ENCODE results near the gene GLB1L3.
"Not testable (repeated sequence)": the region's sequence is repeated elsewhere in the genome, so short reads cannot be mapped to it uniquely, and the experiment has no call there.

GLB1L3 gene

DNA sequence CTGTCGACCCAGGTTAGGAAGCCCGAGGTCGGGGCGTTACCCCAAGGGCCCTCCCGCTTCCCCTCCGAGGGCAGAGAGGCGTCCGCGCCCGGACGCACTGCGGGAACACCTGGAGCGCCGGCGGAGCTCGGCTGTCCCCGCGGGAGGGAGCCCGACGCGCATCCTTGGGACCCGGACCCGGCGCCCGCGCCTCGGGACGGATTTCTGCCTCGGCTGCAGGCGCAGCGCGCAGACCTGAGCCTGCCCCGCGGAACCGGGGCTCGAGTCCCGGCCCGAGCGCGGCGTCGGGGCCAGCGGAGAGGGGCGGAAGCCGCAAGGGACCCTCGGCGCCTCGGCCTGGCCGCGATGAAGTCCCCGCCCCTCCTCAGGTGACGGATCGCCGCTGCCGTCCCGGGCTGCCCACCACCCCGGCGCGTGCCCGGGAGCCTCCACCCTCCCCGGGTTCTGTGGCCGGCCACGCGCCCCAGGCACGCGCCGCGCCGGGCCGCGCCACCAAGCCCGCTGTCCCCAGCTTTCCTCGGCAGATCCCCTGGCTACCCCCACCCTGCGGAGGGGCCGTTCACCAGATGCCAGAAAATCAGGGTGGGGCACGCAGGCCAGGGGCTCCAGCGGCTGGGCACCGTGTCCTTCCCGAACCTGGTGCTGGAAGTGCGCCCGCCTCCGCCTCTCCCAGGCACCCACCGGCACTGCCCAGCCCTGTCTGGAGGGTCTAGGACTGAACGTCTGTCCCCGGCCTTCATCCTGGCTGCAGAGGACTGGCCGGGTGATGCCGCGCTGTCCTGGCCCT is 410 bp downstream of the GLB1L3 start:
- DNase-seq (ENCODE audit: low spot score) = no peak

GRCh38 chr11:134277183-134278001 is 1.2 kb downstream of the GLB1L3 start:
- DNase-seq (ENCODE audit: low spot score) = no peak

GRCh38 chr11:134278356-134278755 is 2.2 kb downstream of the GLB1L3 start:
- DNase-seq (ENCODE audit: low spot score) = no peak

GRCh38 chr11:134281635-134282034 is 5.5 kb downstream of the GLB1L3 start:
- not testable (repeated sequence) for DNase-seq (ENCODE audit: low spot score)

DNA sequence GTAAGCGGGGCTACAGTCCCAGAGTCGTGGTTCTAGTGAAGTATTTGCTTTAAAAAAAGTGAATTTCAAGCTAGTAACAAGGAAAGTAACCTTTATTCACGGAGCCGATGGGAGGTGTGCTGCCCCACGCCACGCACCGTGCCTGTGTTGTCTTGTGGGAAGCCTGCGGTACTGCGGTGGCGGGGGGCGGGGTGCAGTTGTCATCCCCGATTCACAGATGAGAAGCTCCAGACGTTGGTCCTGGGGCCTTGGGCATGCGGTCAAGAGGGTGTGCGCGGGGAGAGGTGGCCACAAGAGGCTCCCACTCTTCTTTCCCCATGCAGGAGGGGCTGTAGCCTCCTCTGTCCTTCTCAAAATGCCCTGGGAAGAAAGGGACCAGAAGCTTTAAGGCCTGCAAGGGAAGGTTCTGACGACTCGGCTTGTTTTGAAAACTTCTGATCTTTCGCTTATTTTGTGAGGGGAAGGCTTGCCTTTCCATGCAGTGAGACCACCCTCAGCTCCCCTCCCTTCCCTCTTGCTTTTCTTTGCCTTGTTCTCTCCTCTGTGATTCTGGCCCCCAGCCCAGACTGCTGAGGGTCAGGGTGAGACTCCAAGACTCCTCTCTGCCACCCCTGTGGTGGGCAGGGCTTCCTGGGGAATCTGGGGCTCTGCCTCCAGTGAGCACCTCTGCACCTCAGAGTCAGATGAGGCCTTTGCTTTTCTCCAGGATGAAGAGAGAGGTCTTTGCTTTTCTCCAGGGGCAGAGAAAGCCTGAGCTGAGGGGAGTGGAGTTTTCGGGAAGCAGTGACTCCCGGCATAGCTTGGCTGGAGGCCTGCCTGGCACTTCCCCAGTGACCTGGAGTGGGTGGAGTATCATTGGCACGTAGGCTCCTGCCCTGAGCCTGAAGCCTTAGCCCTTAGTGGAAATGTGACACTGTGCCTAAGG is 6.2 kb downstream of the GLB1L3 start:
- DNase-seq (ENCODE audit: low spot score) = no peak

DNA sequence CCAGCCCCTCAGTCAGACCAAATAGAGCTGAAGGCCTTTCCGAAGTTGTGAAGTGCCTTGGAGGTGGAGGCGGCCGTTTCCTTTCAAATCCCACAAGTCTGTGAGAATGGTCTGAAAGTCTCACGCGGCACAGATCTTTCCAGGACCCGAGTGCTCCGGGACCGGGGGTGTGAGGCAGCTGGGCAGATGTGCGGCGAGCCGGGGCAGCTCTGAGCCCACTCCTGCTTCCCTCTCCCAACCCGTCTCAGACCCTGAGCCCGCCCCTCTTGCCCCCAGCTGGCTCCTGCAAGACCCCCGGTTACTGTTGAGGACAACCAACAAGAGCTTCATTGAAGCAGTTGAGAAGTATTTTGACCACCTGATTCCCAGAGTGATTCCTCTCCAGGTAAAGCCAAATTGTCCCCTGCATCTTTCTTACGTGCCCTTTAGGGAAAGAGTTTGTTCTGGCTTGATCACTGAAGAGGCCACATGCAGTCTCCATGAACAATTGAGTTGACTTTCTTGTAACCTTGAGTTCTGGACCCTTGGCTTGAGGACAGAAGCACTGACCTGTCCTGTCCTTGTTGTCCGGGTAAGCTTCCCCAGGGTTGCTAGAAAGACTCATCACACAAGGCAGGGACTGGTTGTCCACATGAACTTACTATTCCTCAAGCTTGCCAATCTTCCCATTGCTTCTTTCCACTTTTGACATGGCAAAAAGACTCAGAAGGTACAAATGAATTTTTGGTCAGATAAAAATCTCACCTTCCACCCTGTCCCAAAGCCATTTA is 7.5 kb downstream of the GLB1L3 start:
- no peak for DNase-seq (ENCODE audit: low spot score)

DNA sequence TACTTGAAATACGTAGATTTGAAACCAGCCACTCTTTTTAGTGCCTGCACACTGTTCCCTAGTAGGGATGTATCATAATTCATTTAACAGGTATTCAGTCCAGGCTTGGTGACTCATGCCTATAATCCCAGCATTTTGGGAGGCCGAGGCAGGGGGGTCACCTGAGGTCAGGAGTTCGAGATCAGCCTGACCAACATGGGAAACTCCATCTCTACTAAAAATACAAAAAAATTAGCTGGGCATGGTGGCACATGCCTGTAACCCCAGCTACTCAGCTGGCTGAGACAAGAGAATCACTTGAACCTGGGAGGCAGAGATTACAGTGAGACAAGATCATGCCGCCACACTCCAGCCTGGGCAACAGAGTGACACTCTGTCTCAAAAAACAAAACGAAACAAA is 8.2 kb downstream of the GLB1L3 start:
- DNase-seq (ENCODE audit: low spot score) = not testable (repeated sequence)

DNA sequence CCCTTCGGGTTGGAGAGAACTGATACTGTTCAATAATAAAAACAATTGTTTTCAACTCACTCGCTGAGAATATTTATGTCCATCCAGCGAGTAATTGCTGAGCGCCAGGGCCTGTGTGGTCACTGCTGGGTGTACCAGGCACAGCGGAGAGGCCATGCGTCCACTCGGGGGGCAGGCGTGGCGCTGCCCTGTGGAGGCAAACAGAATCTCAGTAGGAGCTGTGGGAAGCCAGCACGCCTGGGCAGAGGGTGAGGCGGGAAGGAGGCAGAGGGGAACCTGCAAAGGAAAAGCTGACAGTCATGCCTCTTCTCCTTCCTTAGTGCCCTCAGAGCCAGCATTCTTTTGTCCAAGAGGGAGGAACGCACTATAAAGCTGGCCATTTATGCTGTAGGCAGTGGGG is 11.4 kb downstream of the GLB1L3 start:
- no peak for DNase-seq (ENCODE audit: low spot score)

DNA sequence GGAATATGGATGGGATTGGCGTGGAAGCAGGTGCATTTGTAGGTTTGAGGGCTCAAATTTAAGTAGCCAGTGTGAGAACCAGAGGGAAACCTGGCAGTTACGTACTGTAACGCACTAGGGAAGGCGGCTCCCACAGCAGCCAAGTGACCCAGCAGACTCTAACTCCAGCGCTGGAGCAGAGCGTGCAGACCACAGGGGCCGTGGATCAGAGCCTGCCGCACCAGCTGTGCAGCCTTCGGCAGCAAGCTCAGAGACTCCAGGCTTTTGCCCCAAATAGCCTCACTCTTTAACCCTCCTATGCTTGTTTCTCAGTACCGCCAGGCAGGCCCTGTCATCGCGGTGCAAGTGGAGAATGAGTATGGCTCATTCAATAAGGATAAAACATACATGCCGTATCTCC is 12.3 kb downstream of the GLB1L3 start:
- DNase-seq (ENCODE audit: low spot score) = no peak

DNA sequence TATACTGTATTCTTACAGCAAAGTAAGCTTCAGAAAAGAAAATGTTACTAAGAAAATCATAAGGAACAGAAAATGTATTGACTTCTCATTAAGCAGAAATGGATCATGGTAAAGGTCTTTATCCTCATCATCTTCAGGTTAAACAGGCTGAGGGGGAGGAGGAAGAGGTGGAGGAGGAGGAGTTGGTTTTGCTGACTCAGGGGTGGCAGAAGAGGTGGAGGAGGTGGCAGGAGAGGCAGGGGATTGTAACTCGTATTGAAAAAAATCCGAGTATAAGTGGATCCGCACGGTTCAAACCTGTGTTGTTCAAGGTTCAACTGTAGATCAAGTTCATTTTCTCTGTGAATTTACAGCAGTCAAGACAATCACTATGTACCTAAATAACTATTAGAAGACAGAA is 13.0 kb downstream of the GLB1L3 start:
- DNase-seq (ENCODE audit: low spot score) = no peak

GRCh38 chr11:134289789-134290188 is 13.6 kb downstream of the GLB1L3 start:
- DNase-seq (ENCODE audit: low spot score) = no peak

- no peak for DNase-seq (ENCODE audit: low spot score)
Measured at GRCh38 chr11:134290646-134291045, 14.5 kb downstream of the GLB1L3 start.

DNA sequence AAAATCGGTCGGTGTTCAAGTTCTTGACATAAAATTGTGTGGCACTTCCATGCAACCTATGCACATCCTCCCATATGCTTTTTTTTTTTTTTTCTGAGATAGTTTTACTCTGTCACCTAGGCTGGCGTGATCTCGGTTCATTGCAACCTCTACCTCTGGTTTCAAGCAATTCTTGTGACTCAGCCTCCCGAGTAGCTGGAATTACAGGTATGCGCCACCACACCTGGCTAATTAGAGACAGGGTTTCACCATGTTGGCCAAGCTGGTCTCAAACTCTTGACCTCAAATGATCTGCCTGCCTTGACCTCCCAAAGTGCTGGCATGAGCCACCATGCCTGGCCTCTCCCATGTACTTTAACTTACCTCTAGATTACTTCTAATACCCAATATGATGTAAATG is 15.0 kb downstream of the GLB1L3 start:
- DNase-seq (ENCODE audit: low spot score) = no peak

GRCh38 chr11:134292661-134293060 is 16.5 kb downstream of the GLB1L3 start:
- DNase-seq (ENCODE audit: low spot score) = no peak

DNA sequence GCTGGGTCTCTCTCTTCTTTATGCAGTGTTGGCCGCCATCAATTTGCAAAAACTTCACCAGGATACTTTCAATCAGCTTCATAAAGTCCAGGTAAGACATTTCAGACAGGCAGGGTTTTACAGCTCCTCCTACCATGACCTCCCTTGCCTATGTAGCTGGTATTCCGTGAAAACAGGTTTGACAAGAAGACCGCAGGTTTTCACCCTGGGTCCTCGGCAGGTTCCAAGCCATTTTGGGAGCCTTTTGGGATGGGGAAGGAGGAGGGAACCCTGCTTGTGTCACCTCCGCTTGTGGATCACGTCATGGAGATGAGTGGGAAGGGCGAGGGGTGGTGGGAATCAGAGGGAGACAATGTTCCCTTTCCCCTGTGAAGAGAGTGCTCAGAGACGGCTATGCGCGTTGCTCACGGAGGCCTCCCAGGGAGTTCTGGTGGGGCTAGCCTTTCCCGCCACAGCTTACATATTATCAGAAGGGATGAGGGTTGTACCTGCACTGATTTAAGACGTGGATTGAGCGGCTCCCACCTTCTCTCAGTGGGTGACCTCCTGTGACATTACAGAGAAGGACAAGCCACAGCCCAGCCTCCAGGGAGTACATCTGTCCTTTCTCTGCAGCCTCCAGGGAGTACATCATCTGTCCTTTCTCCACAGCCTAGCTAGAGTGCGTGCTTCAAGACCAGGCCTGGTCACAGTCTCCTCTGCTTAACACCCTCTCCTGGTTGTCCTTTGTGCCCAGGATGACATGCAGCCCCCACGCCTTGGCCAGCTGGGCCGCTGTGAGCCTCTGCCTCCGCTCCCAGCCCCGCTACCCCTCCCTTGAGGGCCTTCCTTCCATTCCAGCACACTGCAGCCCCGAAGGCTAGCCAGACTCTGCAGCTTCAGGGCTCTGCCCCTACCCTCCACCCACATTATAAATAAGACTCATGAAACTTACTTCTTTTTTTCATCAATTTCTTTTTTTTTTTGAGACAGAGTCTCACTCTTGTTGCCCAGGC is 17.2 kb downstream of the GLB1L3 start:
- no peak for DNase-seq (ENCODE audit: low spot score)

- no peak for DNase-seq (ENCODE audit: low spot score)
Measured at GRCh38 chr11:134294664-134295063, 18.5 kb downstream of the GLB1L3 start.

- DNase-seq (ENCODE audit: low spot score) = no peak
Measured at GRCh38 chr11:134312223-134312622, 36.0 kb downstream of the GLB1L3 start.

DNA sequence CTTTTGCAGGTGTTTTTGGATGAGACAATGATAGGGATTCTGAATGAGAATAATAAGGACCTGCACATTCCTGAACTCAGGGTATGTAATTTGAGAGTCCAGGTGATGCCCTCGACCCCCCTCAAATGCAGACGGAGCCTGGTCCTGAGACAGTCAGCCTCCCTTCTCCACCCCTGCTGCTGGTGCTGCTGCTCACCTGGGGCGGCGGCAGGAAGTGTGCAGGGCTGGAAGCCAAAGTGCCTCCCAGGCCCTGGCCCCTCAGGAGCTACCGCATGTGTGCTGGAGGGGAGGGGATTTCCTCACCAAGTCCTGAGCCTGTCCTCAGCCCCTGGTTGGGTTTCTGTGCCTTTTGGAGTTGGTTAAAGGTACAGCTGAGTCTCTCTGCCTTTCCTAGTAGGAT is 36.6 kb downstream of the GLB1L3 start:
- no peak for DNase-seq (ENCODE audit: low spot score)

DNA sequence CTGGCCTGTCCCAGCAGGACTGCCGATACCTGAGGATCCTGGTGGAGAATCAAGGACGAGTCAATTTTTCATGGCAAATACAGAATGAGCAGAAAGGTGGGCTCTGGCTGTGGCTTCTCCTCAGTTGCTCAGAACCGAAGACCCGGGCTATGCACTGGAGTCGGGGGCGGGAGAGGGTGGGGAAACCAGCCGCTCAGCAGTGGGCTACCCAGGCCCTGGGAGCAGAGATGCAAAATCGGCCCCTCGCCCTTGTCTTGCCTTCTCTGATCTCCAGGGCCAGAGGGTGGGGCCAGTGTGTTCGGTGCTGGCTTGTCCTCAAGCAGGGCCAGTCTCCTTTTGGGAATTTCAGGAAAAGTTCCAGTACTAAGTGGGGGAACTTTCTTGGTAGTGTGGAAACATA is 37.2 kb downstream of the GLB1L3 start:
- no peak for DNase-seq (ENCODE audit: low spot score)

Data from putamen (tissue), 1 donor.